GM19025 (cell line): ENCODE results near the gene MEFV.

Experiments
- ATAC-seq: cut with Tn5 transposase; IDR thresholded peaks from one replicate; pipeline ENCODE4 v1.9.1; 2021; ENCODE audit warnings: mild to moderate bottlenecking, low read depth, moderate library complexity; ENCODE audit not compliant: unreplicated experiment

The MEFV gene, protein sequence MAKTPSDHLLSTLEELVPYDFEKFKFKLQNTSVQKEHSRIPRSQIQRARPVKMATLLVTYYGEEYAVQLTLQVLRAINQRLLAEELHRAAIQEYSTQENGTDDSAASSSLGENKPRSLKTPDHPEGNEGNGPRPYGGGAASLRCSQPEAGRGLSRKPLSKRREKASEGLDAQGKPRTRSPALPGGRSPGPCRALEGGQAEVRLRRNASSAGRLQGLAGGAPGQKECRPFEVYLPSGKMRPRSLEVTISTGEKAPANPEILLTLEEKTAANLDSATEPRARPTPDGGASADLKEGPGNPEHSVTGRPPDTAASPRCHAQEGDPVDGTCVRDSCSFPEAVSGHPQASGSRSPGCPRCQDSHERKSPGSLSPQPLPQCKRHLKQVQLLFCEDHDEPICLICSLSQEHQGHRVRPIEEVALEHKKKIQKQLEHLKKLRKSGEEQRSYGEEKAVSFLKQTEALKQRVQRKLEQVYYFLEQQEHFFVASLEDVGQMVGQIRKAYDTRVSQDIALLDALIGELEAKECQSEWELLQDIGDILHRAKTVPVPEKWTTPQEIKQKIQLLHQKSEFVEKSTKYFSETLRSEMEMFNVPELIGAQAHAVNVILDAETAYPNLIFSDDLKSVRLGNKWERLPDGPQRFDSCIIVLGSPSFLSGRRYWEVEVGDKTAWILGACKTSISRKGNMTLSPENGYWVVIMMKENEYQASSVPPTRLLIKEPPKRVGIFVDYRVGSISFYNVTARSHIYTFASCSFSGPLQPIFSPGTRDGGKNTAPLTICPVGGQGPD

DNA sequence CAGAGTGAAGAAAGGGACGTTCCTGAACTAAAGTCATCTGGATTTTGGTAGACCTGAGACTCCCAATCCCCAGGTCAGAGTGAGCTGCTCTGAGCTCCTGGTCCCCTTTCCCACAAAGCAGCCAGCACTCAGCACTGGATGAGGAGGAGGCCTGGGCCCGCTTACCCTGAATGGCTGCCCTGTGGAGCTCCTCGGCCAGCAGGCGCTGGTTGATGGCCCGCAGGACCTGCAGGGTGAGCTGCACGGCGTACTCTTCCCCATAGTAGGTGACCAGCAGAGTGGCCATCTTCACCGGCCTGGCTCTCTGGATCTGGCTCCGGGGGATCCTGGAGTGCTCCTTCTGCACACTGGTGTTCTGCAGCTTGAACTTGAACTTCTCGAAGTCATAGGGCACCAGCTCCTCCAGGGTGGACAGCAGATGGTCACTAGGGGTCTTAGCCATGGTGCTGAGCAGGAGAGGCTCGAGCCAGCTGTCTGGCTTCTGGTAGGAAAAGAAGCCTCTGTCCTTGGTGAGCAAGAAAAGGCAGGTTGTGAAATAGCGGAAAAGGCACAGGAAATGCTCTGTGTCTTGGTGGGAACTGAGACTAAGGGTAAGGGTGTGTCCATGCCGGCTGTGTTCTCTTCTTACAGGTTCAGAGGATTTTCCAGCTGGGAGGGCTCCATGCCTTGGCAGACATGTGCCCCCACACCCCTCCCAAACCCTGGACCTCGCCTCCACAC lies at the start of gene MEFV:
MEFV (minus strand) TSS at position 488 of the 720 bp plus-strand sequence; CDS start at position 442, 46 bp downstream.
- no peak for ATAC-seq

DNA sequence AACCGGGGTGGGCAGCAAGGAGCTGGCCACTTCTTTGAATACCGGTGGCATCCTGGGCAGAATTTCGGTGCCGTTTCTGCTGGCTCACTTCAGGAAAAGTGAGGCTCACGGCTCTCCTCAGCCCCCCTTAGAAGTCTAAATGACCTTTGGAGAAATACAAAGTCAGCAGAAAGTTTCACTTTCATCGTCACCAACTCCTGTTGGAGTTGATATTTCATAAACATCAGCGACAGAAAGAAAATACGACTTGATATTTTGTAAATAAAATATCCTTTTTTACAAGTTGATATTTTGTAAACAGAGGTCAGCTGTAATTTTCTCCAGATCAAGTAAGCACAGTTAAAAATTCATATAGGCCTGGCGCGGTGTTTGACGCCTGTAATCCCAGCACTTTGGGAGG lies 49.6 kb upstream of the MEFV start:
- ATAC-seq, result no peak

DNA sequence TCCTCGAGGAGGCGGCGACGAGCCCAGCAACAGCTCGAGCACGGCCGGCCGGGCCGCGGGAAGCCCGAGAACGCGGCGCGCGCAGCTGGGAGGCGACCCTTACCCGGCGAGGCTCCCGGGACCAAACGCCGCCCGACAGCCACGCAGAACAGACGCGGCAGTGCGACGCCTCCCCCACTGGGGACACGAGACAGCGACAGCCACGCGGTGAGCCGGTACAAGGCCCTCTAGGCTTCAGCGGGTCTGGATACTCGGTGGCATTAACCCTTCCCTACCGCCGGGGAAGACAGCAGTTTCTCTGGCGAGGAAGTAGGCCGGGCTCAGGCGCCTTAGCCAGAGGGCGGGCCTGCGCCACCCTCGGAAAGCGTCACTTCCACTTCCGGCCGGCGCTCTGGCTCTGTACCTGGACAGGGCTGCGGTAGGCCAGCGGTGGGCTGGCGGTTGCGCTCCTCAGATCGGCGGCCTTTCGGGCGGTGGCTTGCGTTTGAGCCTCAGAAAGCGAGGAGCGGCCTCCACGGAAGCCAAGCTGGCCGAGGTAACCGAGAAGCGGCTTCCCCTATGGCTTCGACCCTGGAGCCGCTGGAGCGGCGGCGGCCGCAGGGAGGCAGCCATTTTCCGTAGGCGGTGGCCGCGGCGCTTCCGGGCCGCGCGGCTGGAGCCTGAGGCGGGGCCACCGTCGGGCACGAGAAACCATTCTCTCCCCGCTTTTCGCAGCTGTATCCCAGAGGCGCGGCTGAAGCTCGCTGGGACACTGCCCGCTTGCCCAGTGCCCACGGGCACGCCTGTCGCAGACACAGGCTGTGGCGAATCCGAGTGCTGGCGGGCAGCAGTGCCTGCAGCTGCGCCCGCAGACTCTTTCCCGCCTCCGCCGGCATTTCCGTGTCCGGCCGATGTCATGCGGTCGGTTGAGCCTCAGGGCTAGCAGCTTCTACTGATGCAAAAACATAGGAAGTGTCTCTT lies 49.0 kb upstream of the MEFV start, which contains the start of the genes TIGD7 and ZNF75A:
TIGD7 (minus strand) TSS at position 322 of the 960 bp plus-strand sequence. CDS start 4,816 bp downstream, outside the sequence.
ZNF75A (plus strand) TSS at position 389 of the 960 bp plus-strand sequence. CDS start 2,932 bp downstream, outside the sequence.
- peak; percentile 95 for ATAC-seq

DNA sequence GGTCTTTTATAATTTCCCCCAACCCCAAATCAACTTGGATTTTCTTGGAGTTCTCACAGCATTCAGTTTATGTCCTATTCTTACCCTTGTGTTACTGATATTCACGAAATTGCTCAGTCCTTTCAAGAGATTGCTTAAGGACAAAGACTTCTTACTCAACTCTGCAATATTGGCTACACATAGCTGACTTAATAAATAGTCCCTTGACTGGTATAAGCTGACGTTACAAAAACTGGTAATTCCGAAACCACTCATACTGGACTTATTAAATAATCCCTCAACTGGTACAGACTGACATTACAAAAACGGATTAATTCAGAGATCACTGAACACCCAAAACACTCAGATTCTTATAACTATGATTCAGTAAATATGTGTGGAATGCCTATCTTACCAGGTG lies 47.9 kb upstream of the MEFV start:
- ATAC-seq, result no peak

DNA sequence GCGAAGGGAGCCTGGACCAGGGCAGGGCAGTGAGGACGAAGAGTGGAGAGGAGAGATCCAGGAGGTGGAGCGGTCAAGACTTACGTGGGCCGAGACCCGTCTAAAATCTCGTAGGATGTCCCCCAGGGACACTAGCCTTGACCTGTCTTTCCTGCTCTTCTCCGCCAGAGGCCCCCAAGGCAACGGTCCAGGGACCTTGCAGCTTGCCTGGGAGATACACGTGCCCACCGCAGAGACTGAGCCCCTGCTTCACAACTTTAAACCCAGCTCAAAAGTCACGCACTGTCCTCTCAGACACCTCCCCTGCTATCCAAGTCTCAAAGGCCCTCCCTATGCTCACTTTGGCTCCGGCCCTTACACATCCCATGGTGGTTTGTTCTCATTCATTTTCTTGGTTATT lies 39.4 kb upstream of the MEFV start:
- no peak for ATAC-seq

DNA sequence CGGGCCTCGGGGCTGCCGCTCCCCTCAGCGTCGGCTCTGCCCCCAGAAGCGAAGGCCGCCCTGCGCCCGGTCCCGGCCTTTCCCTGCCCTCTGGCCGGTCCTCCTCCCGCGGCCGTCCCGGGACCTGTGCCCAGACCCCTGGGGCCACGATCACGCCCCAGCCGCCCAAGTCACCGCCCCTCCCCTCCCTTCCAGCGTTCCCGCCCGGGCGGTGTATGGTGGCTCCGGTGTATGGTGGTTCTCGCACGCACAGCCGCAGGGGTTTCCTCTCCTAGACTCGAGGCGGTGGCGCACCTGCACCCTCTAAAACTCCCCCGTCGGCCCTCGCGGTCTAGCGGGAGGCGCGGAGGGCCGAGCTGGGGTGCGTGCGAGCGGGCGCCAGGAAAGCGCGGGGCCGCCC lies 38.8 kb upstream of the MEFV start:
- no peak for ATAC-seq

DNA sequence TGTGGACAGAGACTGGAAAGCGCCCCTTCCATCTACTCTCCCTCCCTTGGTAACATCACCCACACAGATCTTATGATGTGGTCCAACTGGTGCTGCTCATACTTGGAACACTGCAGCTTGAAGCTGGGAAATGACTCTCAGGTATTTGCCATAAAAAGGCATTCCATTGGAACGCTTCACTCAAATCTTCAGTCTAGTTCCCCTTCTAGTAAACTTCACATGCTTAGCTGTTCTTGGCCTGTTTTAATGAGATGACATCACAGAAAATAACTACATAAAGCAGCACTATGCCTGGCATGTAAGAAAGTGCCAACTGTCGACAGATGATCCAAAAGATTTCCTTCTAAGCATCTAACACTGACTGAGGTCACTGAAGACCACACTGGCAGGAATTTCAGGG lies 36.2 kb upstream of the MEFV start:
- no peak for ATAC-seq

DNA sequence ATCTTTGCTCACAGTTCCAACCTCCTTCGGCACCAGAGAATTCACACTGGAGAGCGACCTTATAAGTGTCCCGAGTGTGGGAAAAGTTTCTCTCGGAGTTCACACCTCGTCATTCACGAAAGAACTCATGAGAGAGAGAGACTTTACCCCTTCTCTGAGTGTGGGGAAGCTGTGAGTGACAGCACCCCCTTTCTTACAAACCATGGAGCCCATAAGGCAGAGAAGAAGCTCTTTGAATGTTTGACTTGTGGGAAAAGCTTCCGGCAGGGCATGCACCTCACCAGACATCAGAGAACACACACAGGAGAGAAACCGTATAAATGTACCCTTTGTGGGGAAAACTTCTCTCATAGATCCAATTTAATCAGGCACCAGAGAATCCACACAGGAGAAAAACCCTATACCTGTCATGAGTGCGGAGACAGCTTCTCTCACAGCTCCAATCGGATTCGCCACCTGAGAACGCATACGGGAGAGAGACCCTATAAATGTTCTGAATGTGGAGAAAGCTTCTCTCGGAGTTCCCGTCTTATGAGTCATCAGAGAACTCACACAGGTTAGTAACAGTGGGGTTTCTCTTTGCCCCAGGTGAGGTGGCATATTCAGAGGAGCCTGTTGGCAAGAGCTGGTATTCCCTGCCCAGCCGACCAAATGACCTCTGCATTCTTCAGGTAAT lies 33.7 kb upstream of the MEFV start:
- ATAC-seq, result no peak

DNA sequence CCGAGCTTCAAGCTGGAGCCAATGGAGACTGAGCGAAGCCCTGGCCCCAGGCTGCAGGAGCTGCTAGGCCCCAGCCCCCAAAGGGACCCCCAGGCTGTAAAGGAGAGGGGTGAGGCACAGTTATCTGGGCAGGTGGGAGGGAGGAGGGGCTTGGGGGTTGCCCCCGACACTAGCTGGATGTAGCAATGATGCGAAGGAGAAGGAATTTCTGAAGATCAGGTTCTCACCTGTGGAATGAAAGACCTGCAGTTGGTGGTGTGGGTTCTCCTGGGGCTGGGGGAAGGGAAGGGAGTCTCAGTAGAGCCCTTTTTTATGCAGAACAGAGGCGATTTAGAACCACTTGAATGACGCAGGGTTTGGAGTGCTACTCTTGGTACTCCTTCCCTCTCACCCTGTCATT lies 28.7 kb upstream of the MEFV start:
- ATAC-seq, result no peak

DNA sequence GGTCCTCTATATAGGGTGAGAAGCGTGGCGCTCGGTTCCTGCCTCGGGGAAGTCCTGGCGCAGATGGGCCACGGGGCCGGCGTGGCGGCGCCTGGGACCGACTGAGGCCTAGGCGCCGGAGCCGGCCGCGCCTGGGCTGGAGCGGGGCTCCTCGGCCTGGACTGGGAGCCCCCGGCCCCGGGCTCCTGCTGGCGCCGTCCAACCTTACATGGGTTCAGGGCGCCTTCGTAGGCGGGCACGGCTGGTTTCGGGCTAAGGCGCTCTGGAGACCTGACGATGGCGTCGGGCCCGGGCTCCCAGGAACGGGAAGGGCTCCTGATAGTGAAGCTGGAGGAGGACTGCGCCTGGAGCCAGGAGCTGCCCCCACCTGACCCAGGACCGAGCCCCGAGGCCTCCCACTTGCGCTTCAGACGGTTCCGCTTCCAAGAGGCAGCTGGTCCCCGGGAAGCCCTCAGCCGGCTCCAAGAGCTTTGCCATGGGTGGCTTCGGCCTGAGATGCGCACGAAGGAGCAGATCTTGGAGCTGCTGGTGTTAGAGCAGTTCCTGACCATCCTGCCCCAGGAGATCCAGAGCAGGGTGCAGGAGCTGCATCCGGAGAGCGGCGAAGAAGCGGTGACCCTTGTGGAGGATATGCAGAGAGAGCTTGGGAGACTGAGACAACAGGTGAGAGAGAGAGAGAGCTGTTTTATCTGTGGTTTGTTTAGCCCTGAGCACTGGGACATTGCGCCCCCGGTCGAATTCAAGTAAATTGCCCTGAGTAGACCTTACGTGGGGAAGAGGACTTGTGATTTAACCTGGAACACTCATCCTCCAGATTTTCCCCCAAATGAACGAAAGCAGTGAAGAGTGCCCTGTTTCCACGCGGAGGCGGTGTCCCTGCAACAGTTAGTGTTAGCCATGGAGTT lies 27.4 kb upstream of the MEFV start:
- no peak for ATAC-seq

DNA sequence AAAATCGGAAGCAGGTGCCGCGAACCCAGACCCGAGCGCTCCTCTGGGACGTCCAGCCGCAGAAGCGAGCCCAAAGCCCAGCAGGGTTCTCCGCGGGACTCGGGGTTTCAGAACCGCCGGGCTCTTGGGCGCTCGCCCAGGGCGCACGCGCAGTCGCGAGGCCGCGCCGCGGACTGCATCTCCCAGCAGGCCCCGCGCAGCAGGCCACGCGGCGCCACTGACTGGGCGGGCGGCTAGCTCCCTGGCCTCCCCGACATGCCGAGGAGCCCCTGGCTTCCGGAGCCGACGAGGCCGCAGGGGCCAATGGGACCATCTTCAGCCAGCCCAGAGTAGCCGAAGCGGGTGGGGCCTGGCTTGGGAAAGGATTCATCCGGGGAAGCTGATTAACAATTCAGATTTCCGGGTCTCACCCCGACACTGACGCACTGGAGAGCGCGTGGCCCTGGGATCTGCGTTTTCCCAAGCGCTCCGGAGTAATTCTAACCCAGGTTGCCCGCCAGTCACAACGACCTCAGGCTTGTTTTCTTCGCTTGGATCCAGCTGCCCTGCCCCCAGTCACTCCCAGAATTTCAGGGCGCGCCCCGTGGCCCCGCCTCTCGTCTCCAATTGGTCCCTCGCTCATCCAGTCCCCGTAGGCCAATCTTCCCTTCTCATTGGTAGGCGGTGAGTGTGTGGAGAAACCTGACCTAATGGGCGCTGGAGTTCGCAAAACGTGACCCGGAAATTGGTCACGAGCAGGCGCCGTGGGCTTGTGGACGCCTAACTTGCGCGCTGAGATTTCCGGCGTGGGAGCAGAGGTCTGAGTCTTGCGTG lies 26.5 kb upstream of the MEFV start, which contains the start of gene ZNF263:
ZNF263 (plus strand) TSS at position 762 of the 813 bp plus-strand sequence. CDS start 328 bp downstream, outside the sequence.
- peak; percentile 73 for ATAC-seq

DNA sequence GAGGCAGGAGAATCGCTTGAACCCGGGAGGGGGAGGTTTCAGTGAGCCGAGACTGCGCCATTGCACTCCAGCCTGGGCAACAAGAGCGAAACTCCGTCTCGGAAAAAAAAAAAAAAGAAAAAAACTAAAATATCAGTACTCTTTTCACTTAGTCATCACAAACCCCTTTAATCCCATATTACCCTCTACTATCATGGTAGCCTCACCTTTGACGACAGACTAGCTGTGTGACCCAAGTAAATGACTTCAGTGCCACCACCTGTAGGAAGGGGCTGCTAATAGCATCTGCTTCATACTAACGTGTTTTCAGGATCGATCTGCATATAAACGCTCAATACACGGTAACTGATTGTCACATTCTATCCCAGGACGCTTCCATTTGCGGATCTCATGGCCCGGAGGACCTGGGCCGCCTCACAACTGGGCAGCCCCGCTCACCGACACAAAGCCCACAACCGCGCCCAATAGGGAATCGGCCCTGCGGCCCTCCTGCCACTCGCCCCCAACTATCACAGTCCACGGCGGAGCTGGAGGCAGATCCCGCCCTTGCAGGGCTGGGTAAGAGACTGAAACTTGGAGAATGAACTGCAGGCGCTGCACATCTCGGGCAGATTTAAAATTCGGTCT lies 25.8 kb upstream of the MEFV start:
- ATAC-seq, result peak; percentile 19

DNA sequence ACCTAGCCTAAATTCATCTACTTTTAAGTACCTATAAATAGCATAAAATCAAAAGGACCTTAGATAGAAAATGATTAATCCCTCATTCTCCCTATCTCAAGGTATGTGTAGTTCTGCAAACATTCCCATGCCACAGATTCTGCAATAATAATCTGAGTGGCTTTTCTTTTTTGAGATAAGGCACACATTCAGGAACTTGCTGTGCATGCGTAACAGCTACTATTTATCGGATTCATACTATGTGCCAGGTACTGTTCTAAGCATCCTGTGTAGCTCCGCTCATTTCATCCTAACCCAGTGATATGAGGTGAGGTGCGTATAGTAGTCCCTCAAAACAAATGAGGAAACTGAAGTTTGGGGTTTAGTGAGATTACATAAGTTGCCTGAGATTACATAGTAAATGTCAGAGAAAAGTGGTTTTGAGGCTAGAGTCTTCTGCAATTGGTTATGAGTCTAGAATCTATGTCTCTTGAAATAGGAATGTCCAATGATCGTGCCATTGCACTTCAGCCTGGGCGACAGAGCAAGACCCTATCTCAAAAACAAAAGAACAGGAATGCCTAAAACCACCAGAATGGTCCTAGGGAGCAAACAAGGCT lies 24.9 kb upstream of the MEFV start:
- ATAC-seq, result no peak

DNA sequence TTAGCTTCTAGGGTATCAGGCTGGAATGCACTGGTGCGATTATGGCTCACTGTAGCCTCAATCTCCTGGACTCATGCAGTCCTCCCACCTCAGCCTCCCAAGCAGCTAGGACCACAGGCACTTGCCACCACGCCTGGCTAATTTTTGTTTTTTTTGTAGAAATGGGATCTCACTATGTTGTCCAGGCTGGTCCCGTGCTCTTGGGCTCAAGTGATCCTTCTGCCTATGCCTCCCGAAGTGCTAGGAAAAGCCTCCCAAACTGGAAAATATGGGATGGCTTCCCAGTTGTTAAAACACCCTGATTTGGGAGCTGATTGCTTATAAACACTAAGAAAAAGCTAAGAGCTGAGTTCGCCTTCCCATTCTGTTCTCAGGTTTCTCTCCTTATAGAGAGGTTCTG lies 20.2 kb upstream of the MEFV start:
- ATAC-seq, result no peak

DNA sequence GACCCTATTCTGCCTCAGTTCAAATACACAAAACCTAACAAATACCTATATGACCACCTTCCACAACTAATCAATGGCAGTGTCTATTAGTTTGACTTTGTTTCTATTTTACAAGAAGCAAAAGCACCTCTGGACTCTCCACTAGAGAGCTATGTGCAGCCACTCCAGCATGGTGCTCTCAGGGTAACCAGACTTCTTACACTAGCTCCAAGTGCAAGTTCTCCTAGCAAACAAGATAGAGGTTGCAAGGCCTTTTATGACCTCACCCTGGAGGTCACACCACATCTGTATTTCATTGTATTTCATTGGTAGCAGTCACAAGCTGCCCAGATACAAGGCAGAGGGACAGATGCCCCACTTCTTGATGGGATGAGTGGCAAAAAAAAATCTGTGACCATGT lies 18.5 kb upstream of the MEFV start:
- ATAC-seq, result no peak

DNA sequence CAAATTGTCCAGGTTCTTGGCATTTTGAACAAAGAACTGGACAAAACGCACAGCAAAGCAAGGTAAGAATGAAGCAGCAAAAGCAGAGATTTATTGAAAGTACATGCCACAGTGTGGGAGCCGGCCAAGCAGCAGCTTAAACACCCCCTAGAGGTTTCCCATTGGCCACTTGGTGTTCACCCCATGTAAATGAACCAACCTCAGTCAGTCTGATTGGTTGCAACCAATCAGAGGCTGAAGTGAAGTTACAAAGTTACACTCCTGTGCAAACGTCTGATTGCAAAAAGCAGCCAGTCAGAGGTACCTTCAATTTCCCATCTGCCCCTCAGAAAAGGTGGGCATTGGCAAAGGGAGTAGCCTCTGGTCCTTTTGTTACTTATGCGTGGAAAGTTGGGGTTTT lies 18.1 kb upstream of the MEFV start:
- ATAC-seq, result no peak
